GM12878 (cell line): ENCODE data around the gene TUB. TPM values are rescaled to one million over a fixed set of nuclear protein-coding genes. Genes with fewer than 3 reads are reported as not detected.

Experiments used
- ATAC-seq: fragments of 200-7000 bp; cut with Tn5 transposase; 3 replicates; pipeline ENCODE4 v1.9.1; 2020; ENCODE audit warnings: mild to moderate bottlenecking, moderate library complexity
- BruUV-seq: library from RNA; stranded (reverse); fragments of 400-500 nt; replicated peaks from 2 replicates; lab custom pipeline; 2021; lab: Mats Ljungman, UMichigan
- CTCF ChIA-PET: fragments of 300-600 bp; sonication (Branson Sonifier 250); formaldehyde crosslinking; extraction: SDS; loops from one replicate; lab custom pipeline; 2021; ENCODE audit warnings: inconsistent platforms; lab: Yijun Ruan, JAX
- POLR2A ChIA-PET: fragments of 350-600 bp; formaldehyde crosslinking; extraction: SDS; loops from one replicate; lab custom pipeline; 2021; ENCODE audit warnings: inconsistent platforms; lab: Charles Lee
- RAD21 ChIA-PET: fragments of 300-600 bp; sonication (Branson Sonifier 250); formaldehyde crosslinking; loops from one replicate; lab custom pipeline; 2023; ENCODE audit warnings: antibody characterized with exemption; ENCODE audit not compliant: unreplicated experiment; lab: Charles Lee
- SMC1A ChIA-PET: fragments of 300-600 bp; sonication (Branson Sonifier 250); formaldehyde crosslinking; loops from one replicate; lab custom pipeline; 2023; ENCODE audit not compliant: unreplicated experiment, uncharacterized antibody; lab: Charles Lee
- DNase-seq: peaks from one replicate; pipeline ENCODE4 v3.0.0-alpha.2; 2011; ENCODE audit warnings: low read depth, low spot score
- FAIRE-seq: peaks from 3 replicates; lab custom pipeline; 2011; peaks lifted over from hg19 to GRCh38; lab: Jason Lieb, UNC
- H2AFZ ChIP-seq: 2 replicates; pipeline ENCODE4 v1.6.0; 2011; ENCODE audit warnings: low read depth, low read length, control low read depth; ENCODE audit not compliant: control insufficient read depth
- H3K27ac ChIP-seq: 2 replicates; pipeline ENCODE4 v1.5.1; 2011; ENCODE audit warnings: control low read depth; ENCODE audit not compliant: control insufficient read depth, insufficient read depth
- H3K27me3 ChIP-seq, 2 experiments: replicated peaks in 1 of 2; 2 replicates each; pipeline versions ENCODE4 v1.6.0 to v1.6.1; 2011; ENCODE audit warnings: low read length in 1 of 2; ENCODE audit not compliant: control insufficient read depth in 2 of 2, insufficient read depth in 2 of 2
- H3K36me3 ChIP-seq, 2 experiments: 2 replicates each; pipeline ENCODE4 v1.5.1; 2011; ENCODE audit warnings: low read length in 1 of 2; ENCODE audit not compliant: control insufficient read depth in 2 of 2, insufficient read depth in 2 of 2
- H3K4me1 ChIP-seq: 2 replicates; pipeline ENCODE4 v1.6.1; 2011; ENCODE audit warnings: mild to moderate bottlenecking, low read length, moderate library complexity, mixed read lengths; ENCODE audit not compliant: control insufficient read depth, insufficient read depth
- H3K4me2 ChIP-seq: 2 replicates; pipeline ENCODE4 v1.6.0; 2011; ENCODE audit warnings: control low read depth; ENCODE audit not compliant: control insufficient read depth, insufficient read depth
- H3K4me3 ChIP-seq: fragments of 200-600 bp; sonication (generic); 2 replicates; pipeline ENCODE4 v1.5.1; 2016
- H3K79me2 ChIP-seq: 2 replicates; pipeline ENCODE4 v1.6.0; 2011; ENCODE audit warnings: low read length; ENCODE audit not compliant: control insufficient read depth, insufficient read depth
- H3K9ac ChIP-seq: 2 replicates; pipeline ENCODE4 v1.8.0; 2011; ENCODE audit warnings: low read length, control low read depth, mixed read lengths; ENCODE audit not compliant: control insufficient read depth, insufficient read depth
- H3K9me3 ChIP-seq: replicated peaks from 3 replicates; pipeline ENCODE4 v1.5.1; 2011; ENCODE audit warnings: mild to moderate bottlenecking, low read length; ENCODE audit not compliant: control insufficient read depth, insufficient read depth
- H4K20me1 ChIP-seq: 2 replicates; pipeline ENCODE4 v1.6.0; 2011; ENCODE audit not compliant: control insufficient read depth, insufficient read depth
- ASH2L ChIP-seq: fragments of 300-600, 200-600 bp; sonication (generic); IDR thresholded peaks from 2 replicates; pipeline ENCODE4 v1.6.1; 2017; ENCODE audit warnings: low read depth, mild to moderate bottlenecking, borderline replicate concordance
- BMI1 ChIP-seq: fragments of 450-650 bp; IDR thresholded peaks from 2 replicates; pipeline ENCODE4 v1.6.1; 2016; ENCODE audit warnings: mild to moderate bottlenecking, moderate library complexity, borderline replicate concordance
- CHD1 ChIP-seq: IDR thresholded peaks from 2 replicates; pipeline ENCODE4 v1.6.1; 2012; ENCODE audit warnings: low read depth, low read length, improper control_type of control experiment
- EED ChIP-seq: sonication (generic); IDR thresholded peaks from 2 replicates; pipeline ENCODE4 v1.6.1; 2016; ENCODE audit warnings: antibody characterized with exemption, low read depth
- KLF5 ChIP-seq: fragments of 450-650 bp; IDR thresholded peaks from 2 replicates; pipeline ENCODE4 v1.6.1; 2014; ENCODE audit warnings: mild to moderate bottlenecking; ENCODE audit not compliant: partially characterized antibody
- MEF2B ChIP-seq: fragments of 450-650 bp; IDR thresholded peaks from 2 replicates; pipeline ENCODE4 v1.6.1; 2018; ENCODE audit warnings: mild to moderate bottlenecking, moderate library complexity; ENCODE audit not compliant: partially characterized antibody, poor library complexity, severe bottlenecking
- NFIC ChIP-seq: IDR thresholded peaks from 2 replicates; pipeline ENCODE4 v1.6.1; 2012; ENCODE audit warnings: low read depth, mild to moderate bottlenecking, inconsistent platforms, low read length, moderate library complexity
- NRF1 ChIP-seq: conservative IDR thresholded peaks from 2 replicates; pipeline ENCODE4 v1.6.1; 2011; ENCODE audit warnings: mild to moderate bottlenecking, low read depth, low read length, improper control_type of control experiment
- POLR2AphosphoS2 ChIP-seq: IDR thresholded peaks from 2 replicates; pipeline ENCODE4 v1.6.1; 2011; ENCODE audit warnings: low read depth, mild to moderate bottlenecking, low read length, improper control_type of control experiment, moderate library complexity
- POLR2AphosphoS5 ChIP-seq: IDR thresholded peaks from 2 replicates; pipeline ENCODE4 v1.6.1; 2011; ENCODE audit warnings: mild to moderate bottlenecking, low read length, inconsistent platforms
- POU2F2 ChIP-seq: IDR thresholded peaks from 3 replicates; pipeline ENCODE4 v1.6.1; 2011; ENCODE audit warnings: low read depth, mild to moderate bottlenecking, low read length, borderline replicate concordance
- PRDM15 ChIP-seq: fragments of 450-650 bp; formaldehyde crosslinking; IDR thresholded peaks from 2 replicates; pipeline ENCODE4 v1.4.0; 2020; ENCODE audit warnings: mild to moderate bottlenecking, moderate library complexity
- SREBF1 ChIP-seq: IDR thresholded peaks from 2 replicates; pipeline ENCODE4 v1.6.1; 2012; ENCODE audit warnings: mild to moderate bottlenecking, low read length
- SREBF2 ChIP-seq: IDR thresholded peaks from 2 replicates; pipeline ENCODE4 v1.6.1; 2012; ENCODE audit warnings: mild to moderate bottlenecking, low read length
- TCF3 ChIP-seq: IDR thresholded peaks from 2 replicates; pipeline ENCODE4 v1.6.1; 2012; ENCODE audit warnings: low read depth, mild to moderate bottlenecking, low read length, borderline replicate concordance; ENCODE audit not compliant: insufficient read depth
- YBX1 ChIP-seq: fragments of 450-650 bp; IDR thresholded peaks from 2 replicates; pipeline ENCODE4 v1.6.1; 2016; ENCODE audit warnings: antibody characterized with exemption
- ZNF592 ChIP-seq: fragments of 450-650 bp; IDR thresholded peaks from 2 replicates; pipeline ENCODE4 v1.6.1; 2017; ENCODE audit warnings: mild to moderate bottlenecking, moderate library complexity
- WGBS: methylation state at CpG from one replicate; pipeline ENCODE4 v1.1.6; 2016; ENCODE audit warnings: low lambda C conversion rate; ENCODE audit not compliant: insufficient replicate concordance, insufficient coverage; ENCODE audit errors: missing lambda C conversion rate; 5-methylcytosine and 5-hydroxymethylcytosine counted together
- in situ Hi-C: fragments of 300-500 bp; cut with MboI; formaldehyde crosslinking; loops from 9 replicates; pipeline ENCODE4 v1.14.3; 2018; ENCODE audit warnings: mixed read lengths
- intact Hi-C: fragments of 100-400 bp; cut with micrococcal nuclease; formaldehyde crosslinking; loops from one replicate; pipeline ENCODE4 v1.14.2; 2022; ENCODE audit not compliant: unreplicated experiment
- polyA plus RNA-seq, 11 experiments: library from polyadenylated mRNA; depleted of rRNA in 4 of 11; unstranded in 6 of 11; stranded (reverse) in 5 of 11; fragments of >200 nt; fragmentation: Nextera tagmentation in 4 of 11; fragmentation: Illumina TruSeq in 1 of 11; extraction: Ambion mirVana in 4 of 11; extraction: Trizol in 1 of 11; gene quantifications; 1 replicate in 1 of 11; 2 replicates in 10 of 11; pipeline versions ENCODE4 v1.2.1 to v1.2.3, GENCODE V29; 2011 to 2016; ENCODE audit warnings: inconsistent platforms in 2 of 11, missing spikeins in 2 of 11, low read depth in 1 of 11
- total RNA-seq, 4 experiments: library from RNA; depleted of rRNA in 3 of 4; stranded (reverse); fragments of >200 nt in 3 of 4; fragmentation: Illumina TruSeq in 1 of 4; extraction: Trizol in 1 of 4; gene quantifications; 2 replicates each; pipeline versions ENCODE4 v1.2.1 to v1.2.3, GENCODE V29; 2013 to 2021

The TUB gene
- total and polyA plus RNA-seq, 10 of the 15 experiments (the other 5 are each of a cell fraction or from before 2014, with no cell fraction given): 0.01 to 0.06 (median 0.03) TPM; not detected in 6

DNA sequence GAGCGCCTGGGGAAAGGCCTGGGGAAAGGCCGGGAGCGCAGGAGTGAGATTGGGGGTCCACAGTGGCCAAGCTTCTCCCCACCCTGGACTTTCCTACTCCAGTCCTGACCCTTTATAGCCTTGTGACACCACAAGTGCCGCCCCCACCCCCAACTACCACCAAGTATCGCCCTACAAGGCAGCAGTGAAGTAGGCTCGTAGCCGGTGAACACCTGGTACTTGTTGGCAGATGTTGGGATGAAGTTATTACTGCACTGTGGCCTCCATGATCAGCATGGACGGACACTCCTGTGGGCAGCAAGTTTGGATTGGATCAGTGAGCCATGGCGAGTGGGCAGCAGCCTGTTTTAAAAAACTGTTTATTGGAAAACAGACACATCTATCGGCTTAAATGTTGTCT lies 48.9 kb upstream of the TUB start:
- H3K36me3 ChIP-seq: no peaks in the 10 kb centered on the region
- DNase-seq (no peak), ATAC-seq (no peak), FAIRE-seq (no peak)
- ChIA-PET RAD21 (interaction anchor here (4.1 kb wide), 1 partner anchor 67 kb away, joined by 30 read pairs; no protein-coding TSS in a partner anchor), CTCF (interaction anchor here (1.3 to 3.6 kb wide), 7 partner anchors 11 to 67 kb away, joined by 3 to 77 read pairs (median 16); no protein-coding TSS in a partner anchor), SMC1A (interaction anchor here (0.9 to 2.7 kb wide), 4 partner anchors 26 to 65 kb away, joined by 3 to 19 read pairs (median 8); no protein-coding TSS in a partner anchor), POLR2A (no interaction called here)
- H3K4me1 ChIP-seq: no peaks in the 10 kb centered on the region
- H3K27ac ChIP-seq: no peak overlapping the region
- no peaks in the 10 kb centered on the region for H3K79me2 ChIP-seq
- H3K4me2 ChIP-seq: no peak overlapping the region
- H3K27me3 ChIP-seq: no peaks in the 10 kb centered on the region; a peak in 1 of 4 replicates
- 52% methylated on average over 10 of the region's 10 CpGs for WGBS
- intact Hi-C loops (loop anchor here (10.0 kb wide), 1 partner anchor 173 kb away; no protein-coding TSS in a partner anchor), in situ Hi-C loops (no loop called here)
- BruUV-seq: no TSS peak
- no peak overlapping the region for H2AFZ ChIP-seq
- no peak overlapping the region for H3K4me3 ChIP-seq
- H3K9me3 ChIP-seq: no peaks in the 10 kb centered on the region
- no peaks in the 10 kb centered on the region for H4K20me1 ChIP-seq
- no peak overlapping the region for H3K9ac ChIP-seq
- TF ChIP-seq SREBF1 (no peak), CHD1 (no peak), SREBF2 (no peak), TCF3 (no peak), POU2F2 (no peak), POLR2AphosphoS2 (no peak), EED (no peak), BMI1 (no peak), YBX1 (no peak), NRF1 (no peak), POLR2AphosphoS5 (no peak), PRDM15 (CRISPR knock-in tag) (no peak), NFIC (no peak), KLF5 (no peak), ASH2L (no peak), ZNF592 (no peak), MEF2B (no peak)
